ENCODE measurements around the gene COX15. TPM values are rescaled to one million over a fixed set of nuclear protein-coding genes. Genes with fewer than 3 reads are reported as not detected.

Gene COX15
- total RNA-seq, 1 experiment from 2014 or later, result 34.2 TPM

GRCh38 chr10:99689461-99689860 is 42.5 kb downstream of the COX15 start:
- H3K4me1 Mint-ChIP-seq, result no peaks in the 10 kb centered on the region
- H2AK5ac ChIP-seq (ENCODE audit: insufficient read length, low read length), result no peak overlapping the region
- WGBS (ENCODE audit: extremely low coverage, insufficient read length, low lambda C conversion rate), result no CpG with 5 or more reads among the region's 1 CpG
- H3K9me3 ChIP-seq (ENCODE audit: control insufficient read depth, low read depth, low read length), result no peaks in the 10 kb centered on the region
- no peak overlapping the region for H4K91ac ChIP-seq (ENCODE audit: insufficient read length, low read depth, low read length)
- no peak overlapping the region for H3K4me2 ChIP-seq (ENCODE audit: insufficient read depth, insufficient read length, low read length)
- no peaks in the 10 kb centered on the region for H3K23me2 ChIP-seq (ENCODE audit: insufficient read length, low read depth, low read length, poor library complexity, severe bottlenecking)
- no peak overlapping the region for H3K27ac ChIP-seq (ENCODE audit: insufficient read length, low read depth, low read length)
- no peak overlapping the region for H2AFZ ChIP-seq (ENCODE audit: low read length)
- no peak overlapping the region for H2BK20ac ChIP-seq (ENCODE audit: low read depth, low read length, poor library complexity, severe bottlenecking)
- H4K20me1 ChIP-seq (ENCODE audit: control insufficient read depth, insufficient read depth, insufficient read length), result no peaks in the 10 kb centered on the region
- no peak overlapping the region for H3K27ac Mint-ChIP-seq
- H3K56ac ChIP-seq (ENCODE audit: insufficient read length, low read depth, low read length), result no peak overlapping the region
- peaks cover 0 to 18% (median 0%) of the 10 kb centered on the region in 3 experiments; a peak in 3 of 7 replicates for H3K36me3 Mint-ChIP-seq (ENCODE audit: insufficient read depth in 1 of 3, low read depth in 3 of 3)
- no peak for DNase-seq
- no peak overlapping the region for H3K23ac ChIP-seq (ENCODE audit: insufficient read length, low read depth, low read length)
- H3K4me1 ChIP-seq (ENCODE audit: insufficient read depth, low read length), result no peaks in the 10 kb centered on the region
- no peak overlapping the region for H2BK5ac ChIP-seq (ENCODE audit: insufficient read length, low read length)
- H3K14ac ChIP-seq (ENCODE audit: insufficient read depth, low read length), result no peak overlapping the region
- H4K5ac ChIP-seq (ENCODE audit: insufficient read length, low read depth, low read length), result no peak overlapping the region
- no peaks in the 10 kb centered on the region for H3K27me3 ChIP-seq (ENCODE audit: insufficient read depth, low read length)
- no peak overlapping the region for H2BK120ac ChIP-seq (ENCODE audit: low read depth, low read length, poor library complexity, severe bottlenecking)
- no peak overlapping the region for H4K8ac ChIP-seq (replicated peaks; ENCODE audit: insufficient read length, low read depth, low read length)
- H3K18ac ChIP-seq (ENCODE audit: insufficient read length, low read depth, low read length), result no peak overlapping the region
- H3T11ph ChIP-seq (ENCODE audit: low read length), result no peak overlapping the region
- H3K4me3 Mint-ChIP-seq, result no peak overlapping the region
- H3K27me3 Mint-ChIP-seq (ENCODE audit: low read depth), result no peaks in the 10 kb centered on the region
- TF ChIP-seq CTCF (conservative IDR thresholded peaks at IDR 0.05), result no peak
- no peak overlapping the region for H3K9ac ChIP-seq (ENCODE audit: extremely low read depth, insufficient read length, low read length)
- no peak overlapping the region for H2BK12ac ChIP-seq (ENCODE audit: insufficient read length, low read depth, low read length)
- H3K9me3 Mint-ChIP-seq, result no peaks in the 10 kb centered on the region
- no peaks in the 10 kb centered on the region for H3K79me2 ChIP-seq (ENCODE audit: insufficient read depth, low read length)
- no peak overlapping the region for H2BK15ac ChIP-seq (ENCODE audit: low read depth, low read length)
- H3K4ac ChIP-seq (ENCODE audit: low read depth, low read length), result no peak overlapping the region
- H3K79me1 ChIP-seq (ENCODE audit: insufficient read depth, low read depth, low read length, poor library complexity, severe bottlenecking), result no peaks in the 10 kb centered on the region
